Measurements from ENCODE around the gene MCF2L.

DNA sequence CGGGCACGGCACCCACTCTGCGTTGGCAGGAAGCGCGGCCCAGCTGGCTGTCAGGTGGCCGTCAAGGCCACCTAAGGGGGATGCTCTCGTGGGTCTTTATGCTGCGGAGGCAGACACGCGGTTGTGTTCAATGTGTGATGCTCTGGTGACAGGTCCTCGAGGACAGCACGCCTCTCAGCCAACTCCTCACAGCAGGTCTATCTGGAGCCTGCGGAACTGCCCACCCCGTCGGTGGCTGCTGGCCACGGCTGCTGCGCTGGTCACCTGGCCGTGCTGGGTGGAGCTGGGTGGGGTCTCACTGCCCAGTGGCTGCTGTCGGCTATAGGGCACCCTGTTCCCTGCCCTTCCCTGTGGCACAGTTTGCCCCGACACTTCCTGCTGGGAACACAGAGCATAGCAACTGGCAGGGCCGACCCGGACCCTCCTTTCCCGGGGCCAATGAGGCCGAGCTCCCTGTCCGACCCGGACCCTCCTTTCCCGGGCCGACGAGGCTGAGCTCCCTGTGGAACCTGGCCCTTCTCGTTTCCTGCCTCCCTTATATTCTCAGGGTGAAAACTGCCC, 122.3 kb downstream of the MCF2L start:
- TF ChIP-seq, protein P1, sequence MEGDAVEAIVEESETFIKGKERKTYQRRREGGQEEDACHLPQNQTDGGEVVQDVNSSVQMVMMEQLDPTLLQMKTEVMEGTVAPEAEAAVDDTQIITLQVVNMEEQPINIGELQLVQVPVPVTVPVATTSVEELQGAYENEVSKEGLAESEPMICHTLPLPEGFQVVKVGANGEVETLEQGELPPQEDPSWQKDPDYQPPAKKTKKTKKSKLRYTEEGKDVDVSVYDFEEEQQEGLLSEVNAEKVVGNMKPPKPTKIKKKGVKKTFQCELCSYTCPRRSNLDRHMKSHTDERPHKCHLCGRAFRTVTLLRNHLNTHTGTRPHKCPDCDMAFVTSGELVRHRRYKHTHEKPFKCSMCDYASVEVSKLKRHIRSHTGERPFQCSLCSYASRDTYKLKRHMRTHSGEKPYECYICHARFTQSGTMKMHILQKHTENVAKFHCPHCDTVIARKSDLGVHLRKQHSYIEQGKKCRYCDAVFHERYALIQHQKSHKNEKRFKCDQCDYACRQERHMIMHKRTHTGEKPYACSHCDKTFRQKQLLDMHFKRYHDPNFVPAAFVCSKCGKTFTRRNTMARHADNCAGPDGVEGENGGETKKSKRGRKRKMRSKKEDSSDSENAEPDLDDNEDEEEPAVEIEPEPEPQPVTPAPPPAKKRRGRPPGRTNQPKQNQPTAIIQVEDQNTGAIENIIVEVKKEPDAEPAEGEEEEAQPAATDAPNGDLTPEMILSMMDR (IDR thresholded peaks at IDR 0.05) = no peak
- no peak for TF ChIP-seq POLR2A (IDR thresholded peaks at IDR 0.05)
